Activated CD4-positive, CD25-positive, alpha-beta regulatory T cell treated with anti-CD3 and anti-CD28 coated beads, Interleukin-2, amount 50 U/mL, for 16 hours (primary cell): ENCODE results near the gene PRRT1.

Experiments used
- DNase-seq: peaks from one replicate; pipeline ENCODE4 v3.0.0-alpha.2; 2020; ENCODE audit warnings: low read depth, low spot score

Gene PRRT1

GRCh38 chr6:32175711-32176475 lies 24.2 kb upstream of the PRRT1 start, which contains the start of gene AGPAT1:
Gene AGPAT1, minus strand, starts transcription at chr6:32176084. Its CDS starts 4,588 bp downstream, at chr6:32171496.
- DNase-seq: peak; percentile 92

- no peak for DNase-seq
Measured at GRCh38 chr6:32175322-32175710, 23.6 kb upstream of the PRRT1 start.

GRCh38 chr6:32174416-32174815 lies 22.7 kb upstream of the PRRT1 start:
- no peak for DNase-seq

- DNase-seq: no peak
Measured at GRCh38 chr6:32173051-32173727, 21.4 kb upstream of the PRRT1 start.

GRCh38 chr6:32171234-32171633 lies 19.5 kb upstream of the PRRT1 start:
- DNase-seq: no peak

GRCh38 chr6:32170294-32170693 lies 18.6 kb upstream of the PRRT1 start:
- DNase-seq: no peak

GRCh38 chr6:32168807-32169591 lies 17.3 kb upstream of the PRRT1 start:
- no peak for DNase-seq

GRCh38 chr6:32168350-32168749 lies 16.6 kb upstream of the PRRT1 start:
- DNase-seq: no peak

- no peak for DNase-seq
Measured at GRCh38 chr6:32167761-32168262, 16.1 kb upstream of the PRRT1 start.

- DNase-seq: no peak
Measured at GRCh38 chr6:32167154-32167760, 15.5 kb upstream of the PRRT1 start.

GRCh38 chr6:32166411-32167061 lies 14.8 kb upstream of the PRRT1 start:
- no peak for DNase-seq

GRCh38 chr6:32164295-32164694 lies 12.6 kb upstream of the PRRT1 start, which contains the start of gene EGFL8:
Gene EGFL8, plus strand, starts transcription at chr6:32164595. Its CDS starts 1,571 bp downstream, at chr6:32166166.
- no peak for DNase-seq

- DNase-seq: no peak
Measured at GRCh38 chr6:32163559-32164258, 12.0 kb upstream of the PRRT1 start.

GRCh38 chr6:32158052-32158451 lies 6.3 kb upstream of the PRRT1 start:
- no peak for DNase-seq

- no peak for DNase-seq
Measured at GRCh38 chr6:32156891-32157290, 5.2 kb upstream of the PRRT1 start.

GRCh38 chr6:32154514-32155161 lies 2.9 kb upstream of the PRRT1 start:
- DNase-seq: peak; percentile 26

- peak; percentile 36 for DNase-seq
Measured at GRCh38 chr6:32153564-32154513, 2.1 kb upstream of the PRRT1 start, which contains the start of gene PPT2. Gene PPT2, plus strand, starts transcription at chr6:32154141. Its CDS starts 454 bp downstream, at chr6:32154595.

- no peak for DNase-seq
Measured at GRCh38 chr6:32152769-32153563, 1.2 kb upstream of the PRRT1 start.
